NCI-H1930 (cell line): Measurements from ENCODE around the gene MOGAT1.
"Not testable (repeated sequence)": the region's sequence is repeated elsewhere in the genome, so short reads cannot be mapped to it uniquely, and the experiment has no call there.

ENCODE experiments used
- DNase-seq, 2 experiments: peaks; one replicate each; lab custom pipeline; 2025; lab: John Stamatoyannopoulos, UW

The MOGAT1 gene

DNA sequence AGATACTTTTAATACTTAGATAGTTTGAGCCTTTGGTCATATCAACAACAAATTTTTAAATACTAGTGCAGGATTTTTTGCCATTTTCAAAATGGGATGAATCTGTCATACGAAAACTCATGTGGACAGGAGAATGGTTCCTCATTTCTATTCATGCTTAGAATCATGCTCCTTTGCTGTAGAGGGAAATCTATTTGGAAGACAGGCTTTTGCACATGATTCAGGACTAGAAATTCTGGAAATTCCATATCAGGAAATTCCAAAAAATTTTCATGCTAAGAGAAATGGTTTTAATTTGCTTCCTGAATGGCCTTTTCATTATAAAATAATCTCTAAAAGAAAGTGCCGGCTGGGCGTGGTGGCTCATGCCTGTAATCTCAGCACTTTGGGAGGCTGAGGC lies 39.3 kb downstream of the MOGAT1 start:
- DNase-seq, result no peak

- DNase-seq, result no peak
Measured at GRCh38 chr2:222711315-222711940, 40.0 kb downstream of the MOGAT1 start.

DNA sequence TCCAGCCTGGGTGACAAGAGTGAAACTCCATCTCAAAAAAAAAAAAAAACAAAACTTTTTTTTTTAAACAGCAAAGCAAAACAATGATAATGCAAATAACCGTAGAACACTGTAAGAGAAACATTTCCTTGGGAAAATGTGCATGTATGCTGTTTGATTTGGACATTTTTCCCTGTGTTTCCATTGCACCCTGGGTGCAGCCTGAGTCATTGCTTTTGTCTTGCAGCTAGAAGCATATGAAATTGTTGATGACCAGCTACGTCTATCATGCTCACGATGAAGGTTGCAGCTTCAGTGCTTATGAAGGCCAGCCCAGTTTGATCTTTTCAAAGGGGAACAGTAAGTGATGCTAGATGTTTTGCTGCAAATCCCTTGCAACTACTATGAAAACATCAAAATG lies 41.5 kb downstream of the MOGAT1 start:
- DNase-seq, result no peak

DNA sequence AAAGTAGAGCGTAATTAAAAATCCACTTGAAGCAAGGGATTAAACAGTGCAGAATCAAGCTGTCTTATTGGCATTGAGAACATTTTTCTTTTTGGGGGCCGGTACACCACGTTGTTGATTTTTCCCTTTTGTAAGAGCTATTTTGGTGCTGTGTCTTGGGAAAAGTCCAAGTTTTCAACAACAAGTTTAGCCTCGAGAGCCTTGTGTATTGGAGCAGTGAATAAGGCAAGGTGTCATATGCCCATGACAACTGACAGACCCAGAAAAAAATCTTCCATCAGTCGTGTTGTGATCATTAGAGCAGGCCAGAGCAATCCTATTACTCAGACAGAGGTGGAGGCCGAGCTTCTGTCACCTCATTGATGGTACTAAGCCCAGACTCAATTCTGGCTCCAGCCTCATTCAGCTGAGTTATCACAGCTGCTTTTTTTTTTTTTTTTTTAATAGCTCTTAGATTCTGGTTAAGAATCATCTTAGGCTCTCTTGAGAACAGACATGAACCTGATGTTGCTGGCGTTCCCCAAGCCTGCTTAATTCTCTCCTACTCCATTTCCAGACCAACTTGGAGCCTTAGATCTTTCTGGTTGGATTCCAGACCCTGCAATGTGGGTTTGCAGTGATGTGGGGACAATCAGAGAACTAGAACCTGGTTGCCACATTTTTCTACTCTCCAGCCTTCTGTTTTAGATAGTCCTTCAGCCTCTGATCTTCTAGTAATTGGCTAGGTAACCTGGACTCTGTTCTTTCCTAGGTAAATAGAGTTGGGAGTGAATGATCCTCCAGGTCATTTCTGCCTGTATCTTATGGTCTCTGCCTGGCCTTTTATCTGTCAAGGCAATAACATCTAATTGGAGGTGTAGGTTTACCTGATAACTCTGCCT lies 43.1 kb downstream of the MOGAT1 start:
- no peak for DNase-seq

- DNase-seq, result no peak
Measured at GRCh38 chr2:222715742-222716141, 44.3 kb downstream of the MOGAT1 start.

DNA sequence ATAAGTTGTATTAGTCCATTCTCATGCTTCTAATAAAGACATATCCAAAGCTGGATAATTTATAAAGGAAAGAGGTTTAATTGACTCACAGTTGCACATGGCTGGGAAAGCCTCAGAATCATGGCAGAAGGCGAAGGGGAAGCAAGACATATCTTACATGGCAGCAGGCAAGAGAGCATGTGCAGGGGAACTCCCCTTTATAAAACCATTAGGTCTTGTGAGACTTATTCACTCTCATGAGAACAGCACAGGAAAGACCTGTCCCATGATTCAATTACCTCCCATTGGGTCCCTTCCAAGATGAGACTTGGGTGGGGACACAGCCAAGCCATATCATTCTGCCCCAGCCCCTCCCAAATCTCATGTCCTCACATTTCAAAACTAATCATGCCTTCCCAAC lies 48.3 kb downstream of the MOGAT1 start:
- not testable (repeated sequence) for DNase-seq

DNA sequence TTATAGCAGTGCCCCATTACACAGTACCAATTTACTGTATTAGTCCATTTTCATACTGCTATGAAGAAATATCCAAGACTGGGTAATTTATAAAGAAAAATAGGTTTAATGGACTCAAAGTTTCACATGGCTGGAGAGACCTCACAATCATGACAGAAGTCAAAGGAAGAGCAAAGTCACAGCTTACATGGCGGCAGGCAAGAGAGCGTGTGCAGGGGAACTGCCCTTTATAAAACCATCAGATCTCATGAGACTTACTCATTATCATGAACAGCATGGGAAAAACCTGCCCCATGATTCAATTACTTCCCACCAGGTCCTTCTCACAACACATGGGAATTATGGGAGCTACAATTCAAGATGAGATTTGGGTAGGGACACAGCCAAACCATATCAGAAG lies 50.1 kb downstream of the MOGAT1 start:
- DNase-seq, result not testable (repeated sequence)

DNA sequence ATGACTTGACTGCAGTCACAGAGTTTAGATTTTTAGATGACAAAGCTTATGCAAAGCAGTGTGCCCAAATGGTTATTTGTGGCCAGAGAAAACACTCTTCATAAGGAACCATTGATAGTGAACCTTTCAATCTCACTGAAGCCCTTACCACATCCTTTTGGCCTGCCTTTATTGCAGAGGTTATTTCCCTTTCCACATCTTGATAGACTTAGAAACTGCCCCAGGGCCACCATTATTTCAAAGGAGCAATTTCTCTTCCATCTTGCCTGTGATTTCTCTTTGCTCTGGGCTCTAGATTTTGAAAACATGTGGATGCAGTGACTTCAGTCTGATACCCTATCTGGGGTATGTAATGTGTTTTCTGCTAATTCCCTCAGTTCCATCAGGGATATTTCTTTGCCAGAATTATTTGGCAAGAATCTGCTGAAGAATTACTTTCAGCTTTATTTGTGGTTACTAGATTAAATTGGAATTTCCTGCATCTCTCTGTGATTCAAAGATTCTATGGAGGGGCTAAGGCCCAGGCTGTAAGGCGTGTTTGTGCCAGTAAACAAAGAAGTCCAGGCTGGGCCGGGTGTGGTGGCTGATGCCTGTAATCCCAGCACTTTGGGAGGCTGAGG lies 51.0 kb downstream of the MOGAT1 start:
- DNase-seq, result no peak

DNA sequence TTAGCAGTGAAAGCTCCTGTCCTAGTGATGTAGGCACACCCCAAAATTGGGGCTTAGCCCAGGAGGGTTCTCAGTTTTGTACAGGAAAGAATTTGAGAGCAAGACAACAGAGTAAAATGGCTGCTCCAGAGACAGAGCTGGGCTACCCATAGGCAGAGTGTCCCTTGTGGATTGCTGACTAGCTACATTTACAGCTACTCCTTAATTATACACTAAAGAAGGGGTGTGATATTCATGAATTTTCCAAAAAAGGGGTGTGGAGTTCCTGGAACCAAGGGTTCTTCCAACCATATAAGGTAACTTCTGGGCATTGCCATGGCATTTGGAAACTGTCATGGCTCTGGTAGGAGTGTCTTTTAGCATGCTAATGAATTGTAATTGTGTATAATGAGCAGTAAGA lies 52.8 kb downstream of the MOGAT1 start:
- no peak for DNase-seq

GRCh38 chr2:222728621-222729020 lies 57.2 kb downstream of the MOGAT1 start:
- no peak for DNase-seq

DNA sequence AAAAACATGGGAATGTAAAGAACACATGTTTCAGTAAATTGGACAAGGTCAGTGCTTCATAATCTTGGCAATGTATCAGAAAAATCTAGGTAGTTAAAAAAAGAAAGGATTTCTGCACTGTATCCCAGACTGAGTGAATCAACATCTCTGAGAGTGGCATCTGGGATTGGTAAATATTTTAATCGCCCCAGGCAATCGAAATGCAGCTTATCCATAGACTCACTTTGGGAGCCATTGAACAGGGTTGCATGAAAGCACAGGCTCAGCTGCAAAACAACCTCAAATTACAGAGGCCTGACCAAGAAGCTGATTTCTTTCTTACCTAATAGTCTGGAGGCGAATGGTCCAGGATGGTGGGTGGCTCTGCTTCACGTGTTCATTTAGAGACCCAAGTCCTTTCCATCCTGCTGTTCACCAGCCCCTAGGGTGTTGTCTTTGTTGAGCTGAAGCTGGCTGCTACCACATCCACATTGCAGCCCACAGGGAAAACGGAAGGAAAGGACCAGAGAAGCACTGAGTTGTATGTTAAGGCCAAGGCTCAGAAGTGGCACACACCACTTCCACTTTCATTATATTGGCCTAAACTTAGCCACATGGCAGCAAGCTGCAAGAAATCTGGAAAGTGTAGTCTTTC lies 59.0 kb downstream of the MOGAT1 start:
- no peak for DNase-seq

GRCh38 chr2:222731201-222731621 lies 59.8 kb downstream of the MOGAT1 start:
- no peak for DNase-seq

- DNase-seq, result no peak
Measured at GRCh38 chr2:222732489-222733178, 61.2 kb downstream of the MOGAT1 start.

- DNase-seq, result no peak
Measured at GRCh38 chr2:222733470-222733845, 62.0 kb downstream of the MOGAT1 start.

DNA sequence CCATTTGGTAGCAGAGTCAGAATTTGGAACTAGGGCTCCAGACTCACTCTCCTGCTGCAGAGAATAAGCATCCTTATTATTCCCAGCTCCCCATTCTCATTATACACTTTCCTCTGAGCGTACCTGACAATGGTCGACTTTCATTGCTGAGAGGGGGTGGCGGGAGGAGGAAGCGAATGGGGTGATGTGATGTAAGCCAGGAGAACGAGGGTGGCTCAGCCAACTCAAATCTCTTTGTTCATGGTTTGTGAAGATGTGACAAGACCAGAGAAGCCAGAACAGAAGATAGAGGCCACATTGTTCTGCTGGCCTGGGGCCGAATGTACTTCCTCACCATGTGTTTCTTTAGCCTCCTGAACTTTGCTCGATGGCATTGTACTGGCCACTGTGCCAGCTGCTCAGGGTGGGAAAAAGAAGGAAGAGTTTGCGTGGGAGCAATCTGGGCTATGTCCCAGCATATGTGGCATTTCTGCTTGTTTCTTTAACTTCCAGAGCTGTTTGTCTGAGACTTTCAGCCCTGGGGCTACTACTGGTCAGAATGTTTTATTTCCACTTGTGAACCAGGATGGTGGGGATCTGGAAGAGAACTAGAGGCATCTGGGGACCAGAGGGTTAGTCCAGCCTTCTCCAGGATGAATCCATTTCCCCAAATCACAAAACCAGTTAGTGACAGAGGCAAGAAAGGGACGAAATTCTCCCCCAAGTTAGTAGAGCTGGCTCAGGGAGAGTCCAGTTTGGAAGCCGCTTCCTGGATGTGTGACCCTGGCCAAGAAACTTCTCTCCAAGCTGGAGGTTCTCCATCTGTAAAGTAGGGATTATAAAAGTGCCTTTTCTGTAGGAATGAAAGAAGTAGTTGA lies 62.6 kb downstream of the MOGAT1 start:
- DNase-seq, result no peak

DNA sequence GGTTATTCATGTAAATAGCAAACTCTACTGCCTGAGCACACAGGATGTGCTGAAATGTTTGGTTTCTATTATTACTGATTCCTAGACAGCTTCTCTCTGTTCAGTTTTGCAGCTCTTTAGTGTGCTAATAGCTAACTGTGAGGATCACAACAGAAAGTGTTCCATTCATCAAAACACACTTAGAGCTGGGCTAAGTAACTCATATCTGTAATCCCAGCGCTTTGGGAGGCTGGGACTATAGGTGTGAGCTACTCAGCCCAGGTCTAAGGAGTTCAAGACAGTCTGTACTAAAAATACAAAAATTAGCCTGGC lies 63.2 kb downstream of the MOGAT1 start:
- no peak for DNase-seq

DNA sequence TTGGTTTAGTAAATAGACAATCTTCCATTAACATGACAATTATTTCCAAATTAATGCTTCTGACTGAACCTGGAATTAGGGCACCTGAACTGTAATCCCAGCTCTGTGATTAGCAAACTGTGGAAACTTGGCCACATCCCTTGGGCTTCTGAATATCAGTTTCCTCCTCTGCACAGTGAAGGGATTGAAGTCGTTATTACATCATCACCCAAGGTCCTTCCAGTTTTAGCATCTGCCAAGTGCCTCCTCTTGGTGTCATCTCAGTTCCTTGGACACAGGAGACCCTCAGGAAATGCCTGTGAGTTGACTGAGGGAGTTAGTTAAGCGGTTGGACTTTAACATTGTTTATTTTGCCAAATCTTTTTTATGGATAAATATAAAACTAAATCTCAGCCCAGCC lies 64.8 kb downstream of the MOGAT1 start:
- no peak for DNase-seq

DNA sequence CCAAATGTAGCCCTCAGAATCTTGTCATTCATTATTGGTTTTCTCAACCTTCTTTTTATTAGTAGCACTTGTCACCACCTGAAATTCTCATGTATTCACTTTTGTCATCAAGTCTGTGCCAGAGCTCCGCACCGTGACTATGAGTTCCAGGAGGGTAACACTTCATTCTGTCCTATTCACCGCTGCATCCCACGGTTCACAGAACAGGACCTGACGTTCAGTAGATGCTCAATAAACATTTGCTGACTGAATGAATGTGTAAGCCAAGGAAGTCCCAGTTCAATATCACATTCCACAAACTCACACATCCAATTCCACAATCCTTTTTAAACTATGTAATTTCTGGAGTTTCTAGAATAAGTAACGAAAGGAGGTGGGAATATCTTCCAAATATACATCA lies 65.5 kb downstream of the MOGAT1 start:
- no peak for DNase-seq

DNA sequence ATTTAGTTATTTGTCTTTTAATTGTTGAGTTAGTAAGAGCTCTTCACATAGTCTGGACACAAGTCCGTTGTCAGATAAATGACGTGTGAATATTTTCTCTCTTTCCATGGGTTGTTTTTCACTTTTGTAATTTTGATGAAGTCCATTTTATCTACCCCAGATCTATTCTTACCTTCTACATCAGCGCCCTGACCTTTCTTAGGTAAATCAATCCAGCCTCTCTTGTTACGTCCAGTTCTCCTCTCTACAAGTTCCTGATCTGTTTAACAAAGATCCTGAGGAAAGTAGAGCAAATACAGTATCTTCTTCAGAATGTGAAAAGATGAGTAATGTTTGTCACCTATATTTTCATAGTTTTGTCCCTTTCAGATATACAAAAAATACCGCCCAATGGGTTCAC lies 66.9 kb downstream of the MOGAT1 start:
- DNase-seq, result no peak

DNA sequence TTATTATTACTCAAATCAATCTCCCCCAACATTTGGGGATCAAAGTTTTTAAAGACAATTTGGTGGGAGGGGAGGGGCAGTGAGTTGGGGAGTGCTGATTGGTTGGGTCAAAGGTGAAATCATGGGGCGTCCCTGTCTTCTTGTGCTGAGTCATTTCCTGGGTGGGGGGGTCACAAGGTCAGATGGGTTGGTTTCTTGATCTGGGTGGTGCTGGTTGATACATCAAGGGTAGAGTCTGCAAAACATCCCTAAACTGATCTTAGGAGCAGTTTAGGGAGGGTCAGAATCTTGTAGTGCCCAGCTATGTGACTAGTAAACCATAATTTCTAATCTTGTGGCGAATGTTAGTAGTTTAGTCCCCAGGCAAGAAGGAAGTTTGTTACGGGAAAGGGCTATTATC lies 67.4 kb downstream of the MOGAT1 start:
- DNase-seq, result no peak

GRCh38 chr2:222739939-222740338 lies 68.5 kb downstream of the MOGAT1 start:
- DNase-seq, result no peak
